Gastrocnemius medialis (tissue), 4 donors: ENCODE measurements around the gene NLGN2. TPM values are rescaled to one million over a fixed set of nuclear protein-coding genes. Genes with fewer than 3 reads are reported as not detected.

ENCODE experiments used
- ATAC-seq, 2 donors: fragments of 150-250 bp; one replicate each; pipeline ENCODE4 v1.9.1; 2016
- DNase-seq, 2 donors: peaks; one replicate each; pipeline ENCODE4 v3.0.0-alpha.2; 2019
- H3K27ac ChIP-seq, 4 donors: fragments of 200-600 bp; sonication (generic); 1 replicate in 1 of 4; 2 replicates in 3 of 4; pipeline ENCODE4 v1.5.1; 2016 to 2018; ENCODE audit warnings: mild to moderate bottlenecking in 2 of 4, moderate library complexity in 1 of 4
- H3K27me3 ChIP-seq, 3 donors: fragments of 200-600 bp; sonication (generic) in 2 of 3; 1 replicate in 1 of 3; 2 replicates in 2 of 3; pipeline versions ENCODE4 v1.5.1 to v1.6.0; 2016 to 2019; ENCODE audit warnings: mild to moderate bottlenecking in 1 of 3, moderate library complexity in 1 of 3
- H3K36me3 ChIP-seq, 2 donors: fragments of 200-600 bp; sonication (generic) in 1 of 2; one replicate each; pipeline ENCODE4 v1.5.1; 2017 to 2018
- H3K4me1 ChIP-seq, 2 donors: fragments of 200-600 bp; sonication (generic) in 1 of 2; one replicate each; pipeline ENCODE4 v1.5.1; 2016 to 2017; ENCODE audit warnings: mild to moderate bottlenecking in 2 of 2
- H3K4me3 ChIP-seq, 4 donors: fragments of 200-600 bp; sonication (generic) in 3 of 4; 1 replicate in 1 of 4; 2 replicates in 3 of 4; pipeline ENCODE4 v1.5.1; 2016 to 2019; ENCODE audit warnings: mild to moderate bottlenecking in 2 of 4
- H3K9me3 ChIP-seq, 3 donors: fragments of 200-600 bp; sonication (generic) in 2 of 3; 1 replicate in 1 of 3; 2 replicates in 2 of 3; pipeline ENCODE4 v1.5.1; 2016 to 2019
- CTCF ChIP-seq, 5 experiments: fragments of 450-650 bp in 3 of 5; fragments of 200-600 bp in 2 of 5; sonication (generic) in 2 of 5; IDR thresholded peaks in 4 of 5; conservative IDR thresholded peaks in 1 of 5; 1 replicate in 4 of 5; 2 replicates in 1 of 5; pipeline ENCODE4 v1.5.1; 2016 to 2019; ENCODE audit warnings: antibody characterized with exemption in 5 of 5, mild to moderate bottlenecking in 3 of 5, moderate library complexity in 3 of 5
- POLR2A ChIP-seq, 2 donors: fragments of 450-650 bp; IDR thresholded peaks; one replicate each; pipeline ENCODE4 v1.6.1; 2017; ENCODE audit warnings: antibody characterized with exemption in 2 of 2, mild to moderate bottlenecking in 2 of 2, moderate library complexity in 2 of 2
- in situ Hi-C, 4 donors: fragments of 200-750 bp; cut with MboI; loops; one replicate each; pipeline versions ENCODE4 v1.15.0 to v1.8.0; 2017; ENCODE audit warnings: low sequenced_read_pairs in 4 of 4
- intact Hi-C: fragments of 100-400 bp; cut with DNase I; formaldehyde crosslinking; loops from one replicate; pipeline ENCODE4 v1.15.1; 2023; ENCODE audit warnings: low total_unique reads
- total RNA-seq, 4 donors: library from RNA; depleted of rRNA; stranded (reverse); fragments of >200 nt; gene quantifications; one replicate each; pipeline versions ENCODE4 v1.1.0 to v1.2.3, GENCODE V29; 2016

NLGN2 gene
- total RNA-seq, 4 donors from 2014 or later = 4.2 to 6.6 (median 4.4) TPM

DNA sequence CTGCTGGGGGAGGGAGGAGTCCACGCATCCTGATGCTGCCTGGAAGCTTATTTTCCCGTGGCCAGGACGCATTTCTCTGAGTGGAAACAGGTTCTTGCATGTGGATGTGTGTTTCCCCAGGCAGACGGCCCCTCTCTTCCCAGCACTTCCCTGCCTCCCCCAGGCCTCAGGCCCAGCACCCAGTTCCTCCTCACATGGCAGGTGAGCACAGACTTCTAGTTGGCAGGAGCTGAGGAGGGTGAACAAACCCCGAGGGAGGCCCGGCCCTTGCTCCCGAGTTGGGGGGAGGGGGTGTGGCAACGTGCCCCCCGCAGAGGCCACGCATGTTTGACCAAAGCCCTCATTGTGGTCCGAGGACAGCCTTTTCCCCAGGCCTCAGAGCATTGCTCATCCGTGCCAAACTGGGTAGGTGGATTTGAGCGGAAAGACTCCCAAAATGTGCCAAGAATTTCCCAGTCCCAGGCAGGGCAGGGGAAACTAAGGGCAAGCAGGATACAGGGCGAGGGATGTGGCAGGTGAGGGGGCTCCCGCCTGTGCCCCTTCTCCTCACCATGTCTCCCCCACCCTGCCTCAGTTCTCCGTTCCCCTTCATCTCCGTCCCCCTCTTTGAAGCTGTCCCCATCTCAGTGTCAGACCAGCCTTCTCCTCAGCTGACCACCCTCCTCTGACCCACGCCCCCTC is 11.0 kb downstream of the NLGN2 start:
- Histone ChIP-seq H3K27me3 (no peaks in the 10 kb centered on the region), H3K9me3 (no peaks in the 10 kb centered on the region), H3K4me3 (no peak overlapping the region), H3K36me3 (no peaks in the 10 kb centered on the region), H3K27ac (no peak overlapping the region), H3K4me1 (no peaks in the 10 kb centered on the region)
- in situ Hi-C loops = no loop called here
- intact Hi-C loops = no loop called here
- TF ChIP-seq POLR2A (IDR thresholded peaks at IDR 0.05) (no peak), CTCF (IDR thresholded peaks at IDR 0.05 in 4 of 5, conservative IDR thresholded peaks at IDR 0.05 in 1 of 5) (no peak)
- no peak for DNase-seq
- ATAC-seq = no peak

- TF ChIP-seq POLR2A (IDR thresholded peaks at IDR 0.05) = no peak
- TF ChIP-seq CTCF (IDR thresholded peaks at IDR 0.05 in 4 of 5, conservative IDR thresholded peaks at IDR 0.05 in 1 of 5) = no peak
- Histone ChIP-seq H3K36me3 (no peaks in the 10 kb centered on the region), H3K4me1 (no peaks in the 10 kb centered on the region), H3K4me3 (no peak within 1 kb of the TSS), H3K27me3 (no peaks in the 10 kb centered on the region), H3K27ac (no peak within 1 kb of the TSS), H3K9me3 (no peaks in the 10 kb centered on the region)
- DNase-seq (no peak), ATAC-seq (no peak)
- in situ Hi-C loops (no loop called here), intact Hi-C loops (no loop called here)
These were observed 12.4 kb downstream of the NLGN2 start, which contains the start of gene SPEM1 for GRCh38 chr17:7419819-7420610. Gene SPEM1 (plus strand): TSS chr17:7420324. CDS start chr17:7420385, 61 bp downstream.

DNA sequence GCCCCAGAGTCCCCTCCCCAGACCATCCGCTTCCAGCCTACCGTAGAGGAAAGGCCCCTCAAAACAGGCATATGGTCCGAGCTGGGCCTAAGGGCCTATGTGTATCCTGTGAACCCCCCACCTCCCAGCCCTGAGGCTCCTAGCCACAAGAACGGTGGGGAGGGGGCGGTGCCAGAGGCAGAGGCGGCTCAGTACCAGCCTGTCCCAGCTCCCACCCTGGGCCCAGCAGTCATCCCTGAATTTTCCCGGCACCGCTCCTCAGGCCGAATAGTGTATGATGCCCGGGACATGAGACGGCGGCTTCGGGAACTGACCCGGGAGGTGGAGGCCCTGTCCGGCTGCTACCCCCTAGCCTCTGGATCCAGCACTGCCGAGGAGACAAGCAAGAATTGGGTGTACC is 13.5 kb downstream of the NLGN2 start:
- DNase-seq = no peak
- intact Hi-C loops = no loop called here

GRCh38 chr17:7423679-7424078 is 16.0 kb downstream of the NLGN2 start:
- ATAC-seq (no peak), DNase-seq (no peak)
- Histone ChIP-seq H3K27me3 (no peaks in the 10 kb centered on the region), H3K27ac (no peak overlapping the region), H3K4me1 (no peaks in the 10 kb centered on the region), H3K4me3 (no peak overlapping the region), H3K36me3 (no peaks in the 10 kb centered on the region), H3K9me3 (no peaks in the 10 kb centered on the region)
- no peak for TF ChIP-seq POLR2A (IDR thresholded peaks at IDR 0.05)
- TF ChIP-seq CTCF (IDR thresholded peaks at IDR 0.05 in 4 of 5, conservative IDR thresholded peaks at IDR 0.05 in 1 of 5) = no peak
- intact Hi-C loops = no loop called here
- in situ Hi-C loops = no loop called here

More for the DNA sequence above, 13.5 kb downstream of the NLGN2 start:
- Histone ChIP-seq H3K4me1 (no peaks in the 10 kb centered on the region), H3K9me3 (no peaks in the 10 kb centered on the region), H3K27ac (no peak overlapping the region), H3K27me3 (no peaks in the 10 kb centered on the region), H3K4me3 (no peak overlapping the region), H3K36me3 (no peaks in the 10 kb centered on the region)
- in situ Hi-C loops = no loop called here
- TF ChIP-seq CTCF (IDR thresholded peaks at IDR 0.05 in 4 of 5, conservative IDR thresholded peaks at IDR 0.05 in 1 of 5) (no peak), POLR2A (IDR thresholded peaks at IDR 0.05) (no peak)
- ATAC-seq = no peak
